GM23248 (cell line): ENCODE results near the gene HHIPL1. TPM values are rescaled to one million over a fixed set of nuclear protein-coding genes. Genes with fewer than 3 reads are reported as not detected.

ENCODE experiments used
- DNase-seq: peaks from one replicate; pipeline ENCODE4 v3.0.0-alpha.2; 2015
- H2AFZ ChIP-seq: fragments of 200-600 bp; sonication (generic); 2 replicates; pipeline ENCODE4 v1.6.1; 2016; ENCODE audit warnings: antibody characterized with exemption
- H3F3A ChIP-seq: fragments of 200-600 bp; sonication (generic); 2 replicates; pipeline ENCODE4 v1.6.1; 2016; ENCODE audit warnings: mild to moderate bottlenecking, antibody characterized with exemption, mixed run types; ENCODE audit not compliant: insufficient read depth
- H3K27ac ChIP-seq: fragments of 200-600 bp; sonication (generic); 2 replicates; pipeline ENCODE4 v1.5.1; 2016; ENCODE audit warnings: mild to moderate bottlenecking
- H3K27me3 ChIP-seq: fragments of 200-600 bp; sonication (generic); replicated peaks from 2 replicates; pipeline ENCODE4 v1.6.1; 2016; ENCODE audit warnings: mild to moderate bottlenecking; ENCODE audit not compliant: insufficient read depth
- H3K36me3 ChIP-seq: fragments of 200-600 bp; sonication (generic); 2 replicates; pipeline ENCODE4 v1.6.1; 2016; ENCODE audit warnings: low read depth, mild to moderate bottlenecking
- H3K4me1 ChIP-seq: fragments of 200-600 bp; sonication (generic); 2 replicates; pipeline ENCODE4 v1.6.1; 2016; ENCODE audit warnings: mild to moderate bottlenecking; ENCODE audit not compliant: insufficient read depth
- H3K4me2 ChIP-seq: fragments of 200-600 bp; sonication (generic); one replicate; pipeline ENCODE4 v1.6.1; 2016; ENCODE audit warnings: mild to moderate bottlenecking; ENCODE audit not compliant: unreplicated experiment
- H3K4me3 ChIP-seq: fragments of 200-600 bp; sonication (generic); 2 replicates; pipeline ENCODE4 v1.5.1; 2016; ENCODE audit warnings: mild to moderate bottlenecking
- H3K79me2 ChIP-seq: fragments of 200-600 bp; sonication (generic); 2 replicates; pipeline ENCODE4 v1.6.1; 2016; ENCODE audit warnings: mild to moderate bottlenecking; ENCODE audit not compliant: insufficient read depth
- H3K9ac ChIP-seq: fragments of 200-600 bp; sonication (generic); 2 replicates; pipeline ENCODE4 v1.6.1; 2016; ENCODE audit warnings: mild to moderate bottlenecking
- H3K9me2 ChIP-seq: fragments of 200-600 bp; sonication (generic); 2 replicates; pipeline ENCODE4 v1.6.1; 2016; ENCODE audit warnings: mixed run types, mild to moderate bottlenecking, moderate library complexity; ENCODE audit not compliant: insufficient read depth
- H3K9me3 ChIP-seq: fragments of 200-600 bp; sonication (generic); one replicate; pipeline ENCODE4 v1.6.1; 2017; ENCODE audit warnings: low read depth
- H4K20me1 ChIP-seq: fragments of 200-600 bp; sonication (generic); 2 replicates; pipeline ENCODE4 v1.6.0; 2016; ENCODE audit not compliant: insufficient read depth
- EZH2 ChIP-seq: fragments of 200-600 bp; sonication (generic); IDR thresholded peaks from 2 replicates; pipeline ENCODE4 v1.6.1; 2018; ENCODE audit warnings: antibody characterized with exemption, mild to moderate bottlenecking; ENCODE audit not compliant: insufficient read depth, poor library complexity, severe bottlenecking
- EZH2phosphoT487 ChIP-seq: fragments of 200-600 bp; sonication (generic); IDR thresholded peaks from 2 replicates; pipeline ENCODE4 v1.6.1; 2018; ENCODE audit warnings: antibody characterized with exemption, moderate library complexity, mild to moderate bottlenecking, low read depth; ENCODE audit not compliant: insufficient read depth
- WGBS, 2 experiments: methylation state at CpG; one replicate each; pipeline ENCODE4 v1.1.6; 2015 to 2017; ENCODE audit warnings: low lambda C conversion rate in 2 of 2, low coverage in 1 of 2; ENCODE audit errors: missing lambda C conversion rate in 2 of 2; 5-methylcytosine and 5-hydroxymethylcytosine counted together
- in situ Hi-C: fragments of 300-500 bp; cut with MboI; formaldehyde crosslinking; loops from 2 replicates; pipeline ENCODE4 v1.15.0; 2020
- polyA plus RNA-seq: library from polyadenylated mRNA; unstranded; fragments of >200 nt; fragmentation: Nextera tagmentation; extraction: Ambion mirVana; gene quantifications from 2 replicates; pipeline ENCODE4 v1.2.1, GENCODE V29; 2016
- total RNA-seq: library from RNA; depleted of rRNA; stranded (reverse); fragments of >200 nt; shearing (Covaris generic); gene quantifications from 2 replicates; pipeline ENCODE4 v1.2.3, GENCODE V29; 2014

The HHIPL1 gene
- total and polyA plus RNA-seq, 2 experiments from 2014 or later, result 6.5 to 11.3 TPM

DNA sequence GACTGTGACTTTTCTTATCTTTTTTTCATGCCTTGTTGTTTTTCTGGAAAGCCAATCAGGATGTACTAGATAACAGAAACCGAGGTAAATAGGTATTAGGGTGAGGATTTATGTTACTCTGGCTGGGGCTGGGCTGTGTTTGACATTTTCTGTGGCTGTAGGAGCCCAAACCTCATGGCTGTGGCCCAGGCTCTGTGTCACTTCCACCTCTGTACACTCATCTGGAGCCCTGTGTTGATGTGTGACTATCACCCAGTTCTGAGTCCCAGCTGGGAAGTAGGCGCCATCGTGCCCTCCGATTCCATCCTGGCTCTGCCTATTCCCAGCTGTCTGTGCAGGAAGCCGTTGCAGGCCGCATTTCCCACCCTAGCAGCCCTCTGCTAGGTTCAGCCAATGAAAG is 1.6 kb upstream of the HHIPL1 start:
- Histone ChIP-seq H2AFZ (no peak overlapping the region), H3K9ac (no peak overlapping the region), H3K9me3 (no peaks in the 10 kb centered on the region), H4K20me1 (no peaks in the 10 kb centered on the region), H3K4me3 (no peak overlapping the region), H3F3A (no peaks in the 10 kb centered on the region), H3K36me3 (no peaks in the 10 kb centered on the region), H3K4me2 (no peak overlapping the region), H3K27me3 (no peaks in the 10 kb centered on the region), H3K79me2 (no peaks in the 10 kb centered on the region), H3K4me1 (no peaks in the 10 kb centered on the region), H3K27ac (no peak overlapping the region), H3K9me2 (no peaks in the 10 kb centered on the region)
- WGBS, 2 experiments, result 78 to 82% methylated on average over 6 of the region's 6 CpGs
- peak; percentile 25 for DNase-seq
- TF ChIP-seq EZH2 (no peak), EZH2phosphoT487 (no peak)
- in situ Hi-C loops, result no loop called here

DNA sequence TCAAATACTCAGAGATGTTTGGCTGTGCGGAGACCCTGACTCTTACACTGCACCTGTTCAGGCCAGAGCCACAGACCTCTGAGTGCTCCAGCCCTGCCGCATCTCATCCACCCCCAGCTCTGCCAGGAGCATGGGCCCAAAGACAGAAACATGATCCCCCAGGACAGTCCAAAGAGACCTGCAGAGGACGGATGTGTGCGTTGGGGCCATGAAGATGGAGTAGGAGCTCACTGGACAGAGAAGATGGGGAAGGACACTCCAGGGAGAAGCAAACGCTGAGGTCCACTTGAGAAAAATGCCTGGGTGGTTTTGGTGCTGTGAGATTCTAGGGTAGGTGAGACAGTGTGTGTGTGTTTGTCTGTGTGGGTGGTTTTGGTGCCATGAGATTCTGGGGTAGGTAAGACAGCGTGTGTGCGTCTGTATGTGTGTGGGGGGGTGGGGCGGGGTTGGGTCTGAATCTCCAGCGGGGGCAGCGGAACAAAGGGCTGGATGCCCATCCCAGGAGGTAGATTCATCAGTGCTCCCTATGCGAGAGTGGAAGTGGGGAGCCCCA is 818 bp upstream of the HHIPL1 start:
- Histone ChIP-seq H3K27me3 (no peaks in the 10 kb centered on the region), H3K9me3 (no peaks in the 10 kb centered on the region), H3K79me2 (no peaks in the 10 kb centered on the region), H3K9me2 (no peaks in the 10 kb centered on the region), H3F3A (no peaks in the 10 kb centered on the region), H3K4me3 (no peak overlapping the region), H3K27ac (no peak overlapping the region), H3K9ac (no peak overlapping the region), H3K4me2 (no peak overlapping the region), H4K20me1 (no peaks in the 10 kb centered on the region), H3K36me3 (no peaks in the 10 kb centered on the region), H2AFZ (no peak overlapping the region), H3K4me1 (peaks cover 1% of the 10 kb centered on the region)
- TF ChIP-seq EZH2phosphoT487, result no peak
- TF ChIP-seq EZH2, result no peak
- DNase-seq, result no peak
- in situ Hi-C loops, result no loop called here
- WGBS, 2 experiments, result 95% methylated on average over 7 to 11 of the region's 11 CpGs

DNA sequence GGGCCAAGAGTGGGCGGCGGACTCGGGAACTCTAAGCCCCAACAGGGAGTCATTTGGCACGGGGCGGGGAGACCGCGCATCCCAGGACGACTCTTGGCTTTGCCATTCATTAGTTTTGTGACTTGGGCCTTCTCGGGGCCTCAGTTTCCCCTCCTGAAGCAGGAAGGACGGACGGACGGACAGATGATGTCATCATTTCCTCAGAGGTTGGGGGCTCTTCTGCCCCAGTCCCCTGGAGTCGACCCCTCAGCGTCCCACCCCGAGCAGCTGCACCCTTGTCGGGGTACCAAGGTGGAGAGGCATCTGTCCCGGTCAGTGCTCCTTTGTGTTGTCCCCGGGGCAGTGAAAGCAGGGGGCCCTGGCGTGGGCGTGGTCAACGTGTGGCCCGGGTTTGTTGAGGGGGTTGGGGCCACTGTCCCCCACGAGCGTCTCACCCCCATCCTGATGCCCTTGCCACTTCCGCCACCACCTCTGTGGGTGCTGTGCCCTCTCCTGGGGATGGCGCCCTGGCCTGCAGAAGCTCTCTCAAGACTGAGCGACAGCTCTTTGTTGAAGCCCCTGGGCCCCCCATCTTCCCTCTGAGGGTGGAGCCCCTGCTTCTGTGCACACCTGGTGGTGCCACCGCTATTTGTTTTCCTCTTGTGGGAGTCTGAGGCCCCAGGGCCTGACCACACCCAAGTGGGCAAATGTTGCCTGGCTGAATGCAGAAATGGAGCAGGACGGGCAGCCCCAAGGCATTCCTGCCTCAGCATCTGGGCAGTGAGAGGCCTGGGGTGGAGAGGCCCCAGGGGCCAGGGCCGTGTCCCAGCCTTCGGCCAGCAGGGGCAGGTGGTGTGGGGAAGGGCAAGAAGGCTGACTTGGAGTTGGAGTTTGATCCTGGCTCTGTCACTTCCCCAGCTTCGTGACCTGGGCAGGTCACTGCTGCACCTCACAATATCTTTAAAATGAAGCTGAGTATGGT is 896 bp downstream of the HHIPL1 start:
- Histone ChIP-seq H3K9me2 (no peaks in the 10 kb centered on the region), H3K4me1 (peaks cover 5% of the 10 kb centered on the region), H3K9ac (peak overlapping the region; percentile 71), H3K79me2 (no peaks in the 10 kb centered on the region), H3K27me3 (no peaks in the 10 kb centered on the region), H3K27ac (no peak overlapping the region), H3F3A (no peaks in the 10 kb centered on the region), H3K36me3 (no peaks in the 10 kb centered on the region), H3K4me3 (peak overlapping the region; percentile 67), H3K4me2 (peak overlapping the region; percentile 80), H2AFZ (peak overlapping the region; percentile 91), H3K9me3 (no peaks in the 10 kb centered on the region), H4K20me1 (no peaks in the 10 kb centered on the region)
- DNase-seq, result no peak
- in situ Hi-C loops, result no loop called here
- no peak for TF ChIP-seq EZH2
- no peak for TF ChIP-seq EZH2phosphoT487
- WGBS, 2 experiments, result 61 to 73% methylated on average over 23 to 29 of the region's 32 CpGs

DNA sequence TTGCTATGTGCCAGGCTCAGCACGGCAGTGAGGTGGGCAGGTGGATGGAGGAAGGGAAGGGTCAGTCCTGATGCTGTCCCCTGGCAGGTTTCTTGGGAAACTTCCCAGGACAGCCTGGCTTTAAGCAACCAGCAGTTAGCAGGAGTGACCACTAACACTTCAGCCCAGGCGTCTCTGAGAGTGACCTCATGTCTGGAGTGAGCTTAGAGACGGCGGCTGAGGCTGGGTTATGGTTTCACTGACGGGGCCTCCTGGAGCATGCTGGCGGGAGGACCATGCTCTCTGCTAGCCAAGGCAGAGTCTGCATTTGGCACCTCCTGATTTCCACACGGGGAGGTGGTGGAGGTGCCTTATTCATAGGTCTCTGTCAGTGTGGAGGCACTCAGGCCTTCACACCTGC is 2.5 kb downstream of the HHIPL1 start:
- H3K9me3 ChIP-seq, result no peaks in the 10 kb centered on the region
- no peak for TF ChIP-seq EZH2
- no peak for TF ChIP-seq EZH2phosphoT487
- no peaks in the 10 kb centered on the region for H3K27me3 ChIP-seq
- H3K36me3 ChIP-seq, result no peaks in the 10 kb centered on the region
- no peak for DNase-seq
- no peak overlapping the region for H3K9ac ChIP-seq
- H4K20me1 ChIP-seq, result no peaks in the 10 kb centered on the region
- no peak overlapping the region for H3K4me3 ChIP-seq
- H3F3A ChIP-seq, result no peaks in the 10 kb centered on the region
- H3K79me2 ChIP-seq, result no peaks in the 10 kb centered on the region
- H3K4me1 ChIP-seq, result peaks cover 5% of the 10 kb centered on the region
- no peaks in the 10 kb centered on the region for H3K9me2 ChIP-seq
- in situ Hi-C loops, result no loop called here
- H3K27ac ChIP-seq, result no peak overlapping the region
- no peak overlapping the region for H3K4me2 ChIP-seq
- WGBS, 2 experiments, result 89 to 94% methylated on average over 7 of the region's 7 CpGs
- H2AFZ ChIP-seq, result no peak overlapping the region
